ENCODE results near the gene TLE1.

DNA sequence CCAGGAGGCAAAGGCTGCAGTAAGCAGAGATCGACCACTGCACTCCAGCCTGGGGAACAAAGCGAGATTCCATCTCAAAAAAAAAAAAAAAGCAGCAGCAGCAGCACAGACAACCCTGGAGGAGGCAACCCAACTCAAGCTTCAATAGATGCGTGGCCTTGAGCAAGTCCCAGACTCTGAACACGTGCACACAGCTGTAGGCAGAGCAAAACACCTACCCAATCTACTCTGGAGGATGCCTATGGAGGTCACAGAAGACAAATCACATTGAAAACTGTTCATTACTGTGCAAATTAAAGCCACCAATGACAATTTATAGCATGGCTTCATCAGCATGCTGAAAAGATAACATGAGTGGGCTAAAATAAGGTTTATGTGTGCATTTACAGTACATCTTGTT is 7.2 kb downstream of the TLE1 start:
- TF ChIP-seq, protein P1, sequence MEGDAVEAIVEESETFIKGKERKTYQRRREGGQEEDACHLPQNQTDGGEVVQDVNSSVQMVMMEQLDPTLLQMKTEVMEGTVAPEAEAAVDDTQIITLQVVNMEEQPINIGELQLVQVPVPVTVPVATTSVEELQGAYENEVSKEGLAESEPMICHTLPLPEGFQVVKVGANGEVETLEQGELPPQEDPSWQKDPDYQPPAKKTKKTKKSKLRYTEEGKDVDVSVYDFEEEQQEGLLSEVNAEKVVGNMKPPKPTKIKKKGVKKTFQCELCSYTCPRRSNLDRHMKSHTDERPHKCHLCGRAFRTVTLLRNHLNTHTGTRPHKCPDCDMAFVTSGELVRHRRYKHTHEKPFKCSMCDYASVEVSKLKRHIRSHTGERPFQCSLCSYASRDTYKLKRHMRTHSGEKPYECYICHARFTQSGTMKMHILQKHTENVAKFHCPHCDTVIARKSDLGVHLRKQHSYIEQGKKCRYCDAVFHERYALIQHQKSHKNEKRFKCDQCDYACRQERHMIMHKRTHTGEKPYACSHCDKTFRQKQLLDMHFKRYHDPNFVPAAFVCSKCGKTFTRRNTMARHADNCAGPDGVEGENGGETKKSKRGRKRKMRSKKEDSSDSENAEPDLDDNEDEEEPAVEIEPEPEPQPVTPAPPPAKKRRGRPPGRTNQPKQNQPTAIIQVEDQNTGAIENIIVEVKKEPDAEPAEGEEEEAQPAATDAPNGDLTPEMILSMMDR (conservative IDR thresholded peaks at IDR 0.05; ENCODE audit: low read depth, low read length) = no peak
- TF ChIP-seq EZH2 (IDR thresholded peaks at IDR 0.05; ENCODE audit: low read length, unreplicated experiment) = no peak

All from PC-3 (cell line).